ENCODE data around the gene MYO1F.

- TF ChIP-seq CTCF (IDR thresholded peaks at IDR 0.05) (no peak), EZH2 (IDR thresholded peaks at IDR 0.05; ENCODE audit: borderline replicate concordance, insufficient read depth, low read depth, low read length, poor library complexity, severe bottlenecking) (no peak)
These were observed 40.7 kb upstream of the MYO1F start for GRCh38 chr19:8617984-8618383.

All from B cell (primary cell).